NCI-H524 treated with DMSO at 0.1 percent for 48 hours (cell line): Measurements from ENCODE around the gene CNPY4.
A peak's percentile ranks its signal among the peaks of the same experiment; 100 is the strongest.

Experiments
- DNase-seq: peaks from one replicate; lab custom pipeline; 2025; lab: John Stamatoyannopoulos, UW

Gene CNPY4

DNA sequence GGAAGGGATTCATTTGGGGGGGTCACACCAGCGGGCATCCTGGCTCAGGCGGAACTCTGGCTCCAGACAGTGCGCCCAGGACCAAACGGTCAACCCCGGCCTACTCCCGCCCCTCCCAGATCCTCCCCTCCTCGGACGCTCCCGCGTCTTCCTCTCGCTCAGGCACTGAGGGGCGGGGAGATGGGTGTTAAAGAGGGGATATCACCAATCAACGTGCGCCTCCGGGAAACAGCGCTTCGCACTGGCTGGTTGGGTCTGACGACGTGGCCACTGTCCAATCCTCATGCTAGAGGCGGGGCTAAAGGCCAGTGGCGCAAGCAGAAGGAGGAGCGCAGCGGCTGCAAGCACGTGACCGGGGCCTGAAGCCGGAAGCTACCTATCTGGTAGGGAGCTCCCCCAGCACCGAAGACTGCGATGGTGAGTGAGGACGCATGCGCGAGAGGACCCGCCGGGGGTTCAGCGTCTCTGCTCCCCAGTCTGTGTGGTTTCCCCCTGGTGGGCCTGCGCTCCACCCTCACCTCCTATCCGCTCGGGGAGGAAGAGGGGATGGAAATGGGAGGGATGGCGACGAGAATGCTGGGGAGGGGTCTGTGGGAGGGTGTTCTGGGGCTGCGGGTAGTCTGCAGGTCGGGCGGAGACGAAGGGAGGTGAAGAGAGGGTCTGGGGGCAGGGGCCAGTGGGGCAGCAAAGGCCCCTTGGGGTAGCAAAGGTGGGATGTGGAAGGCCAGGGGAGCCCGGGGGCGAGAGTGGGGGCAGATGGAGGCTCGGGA lies 29.3 kb downstream of the CNPY4 start, which contains the start of gene LAMTOR4:
LAMTOR4 (plus strand) TSS at position 360 of the 770 bp plus-strand sequence; CDS start at position 415, 55 bp downstream.
- peak; percentile 94 for DNase-seq

DNA sequence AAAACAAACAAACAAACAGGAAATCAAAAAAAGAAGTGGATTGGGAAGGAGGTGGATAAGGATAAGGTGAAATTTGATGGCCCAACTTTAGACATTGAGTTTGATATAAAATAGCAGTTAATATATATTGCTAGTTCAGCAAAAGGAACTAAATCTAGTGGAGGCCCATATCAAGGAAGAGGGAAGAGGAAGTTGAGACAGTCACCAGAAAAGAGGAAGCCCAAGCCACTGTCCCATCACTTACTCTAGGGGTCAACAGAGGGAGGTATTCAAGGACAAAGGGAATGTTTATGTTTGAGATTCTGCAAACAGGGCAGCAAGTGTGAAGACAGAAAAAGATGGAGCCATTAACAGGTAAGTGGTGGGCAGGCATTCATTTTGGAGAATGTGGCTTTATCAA lies 33.0 kb downstream of the CNPY4 start:
- DNase-seq: no peak

DNA sequence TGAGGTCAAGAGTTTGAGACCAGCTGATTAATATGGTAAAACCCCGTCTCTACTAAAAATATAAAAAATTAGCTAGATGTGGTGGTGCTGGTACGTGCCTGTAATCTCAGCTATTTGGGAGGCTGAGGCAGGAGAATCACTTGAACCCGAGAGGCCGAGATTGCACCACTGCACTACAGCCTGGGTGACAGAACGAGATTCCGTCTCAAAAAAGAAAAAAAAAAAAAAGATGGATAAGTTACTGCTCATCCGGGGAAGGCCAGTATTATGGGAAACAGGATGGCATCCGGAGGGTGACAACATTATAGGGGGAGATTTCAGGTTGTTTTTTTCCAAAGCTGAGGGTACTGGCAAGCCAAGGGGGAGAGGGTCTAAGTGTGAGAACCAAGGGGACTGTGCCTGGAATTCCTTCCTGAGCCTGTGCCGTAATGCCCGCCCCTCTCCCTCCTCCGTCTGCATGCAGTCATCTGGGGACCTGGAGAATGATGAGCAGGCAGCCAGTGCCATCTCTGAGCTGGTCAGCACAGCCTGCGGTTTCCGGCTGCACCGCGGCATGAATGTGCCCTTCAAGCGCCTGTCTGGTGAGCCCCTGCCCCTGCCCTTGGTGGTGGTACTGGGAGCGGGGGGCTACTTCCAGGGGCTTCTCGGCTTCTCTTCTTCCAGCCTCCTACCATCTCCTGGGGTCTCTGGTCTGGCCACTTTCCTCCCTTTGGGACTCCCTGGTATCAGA lies 33.7 kb downstream of the CNPY4 start:
- DNase-seq: no peak

DNA sequence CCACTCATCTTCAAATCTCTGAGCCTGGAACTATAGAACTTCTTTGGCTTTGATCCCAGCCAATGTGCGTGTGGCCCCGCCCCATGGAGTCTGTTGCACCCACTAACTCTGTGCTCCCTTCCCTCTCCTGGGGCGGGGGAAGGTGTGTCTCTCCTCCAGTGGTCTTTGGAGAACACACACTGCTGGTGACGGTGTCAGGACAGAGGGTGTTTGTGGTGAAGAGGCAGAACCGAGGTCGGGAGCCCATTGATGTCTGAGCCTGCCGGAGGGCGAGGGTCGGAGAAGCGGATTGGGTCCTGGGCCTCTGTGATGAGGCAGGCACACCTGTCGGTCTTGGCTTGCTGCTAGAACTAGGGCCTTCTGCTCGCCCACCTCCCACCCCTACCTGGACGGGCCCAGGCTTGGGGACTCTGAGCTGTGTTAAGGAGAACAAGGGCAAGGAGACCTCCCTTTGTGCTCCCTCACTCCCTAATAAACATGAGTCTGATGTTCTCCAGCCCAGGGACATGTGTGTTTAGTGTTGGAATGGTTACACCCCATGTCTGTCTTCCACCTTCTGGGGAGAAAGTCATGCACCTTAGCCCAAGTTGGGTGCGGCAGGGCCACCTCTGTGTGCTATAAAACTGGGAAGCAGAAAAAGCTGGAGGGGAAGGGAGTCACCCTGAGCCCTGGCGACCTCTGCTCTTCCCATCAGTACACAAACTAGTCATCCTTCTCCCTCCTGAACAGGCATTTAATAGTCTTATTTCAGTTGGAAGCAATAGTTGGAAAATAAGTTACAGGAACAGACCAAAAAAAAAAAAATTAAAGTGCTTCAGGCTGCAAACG lies 34.5 kb downstream of the CNPY4 start:
- DNase-seq: no peak

DNA sequence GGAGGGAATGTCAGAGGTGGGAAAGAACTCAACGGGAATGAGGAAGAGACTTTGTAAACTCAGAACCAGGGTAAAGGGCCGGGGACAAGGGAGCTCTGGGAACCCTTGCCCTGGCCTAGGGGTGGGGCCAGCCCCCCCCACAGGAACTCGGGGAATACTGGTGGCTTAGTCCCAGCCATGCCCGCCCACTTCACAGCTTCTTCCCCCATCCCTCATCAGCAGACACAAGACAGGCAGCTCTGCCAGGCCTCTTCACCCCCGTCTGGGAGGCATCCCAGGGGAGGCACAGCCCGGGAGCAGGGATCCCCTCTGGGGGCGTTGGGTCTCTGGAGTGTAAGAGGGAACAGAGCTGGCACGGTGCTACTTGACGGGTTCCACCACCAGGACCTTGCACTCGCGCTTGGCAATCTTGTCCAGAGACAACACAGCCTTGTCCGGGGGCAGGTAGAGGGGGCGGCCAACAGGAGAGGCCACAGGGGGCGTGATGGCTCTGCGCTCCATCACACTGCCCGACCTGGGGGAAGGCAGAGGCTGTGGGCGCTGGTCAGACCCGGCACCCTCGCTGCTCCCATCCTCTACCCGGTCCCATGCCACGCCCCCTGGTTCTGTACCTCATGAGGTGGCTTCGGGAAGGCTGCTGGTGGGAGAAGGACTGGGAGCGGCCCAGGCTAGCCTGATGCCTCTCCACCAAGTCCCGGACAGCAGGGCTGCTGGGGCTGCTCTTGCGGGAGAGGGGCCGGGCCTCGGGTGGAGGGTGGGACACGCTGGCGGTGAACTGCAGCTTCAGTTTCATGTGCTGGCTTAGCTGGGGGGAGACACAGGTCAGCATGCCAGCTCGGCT lies 35.4 kb downstream of the CNPY4 start:
- no peak for DNase-seq

DNA sequence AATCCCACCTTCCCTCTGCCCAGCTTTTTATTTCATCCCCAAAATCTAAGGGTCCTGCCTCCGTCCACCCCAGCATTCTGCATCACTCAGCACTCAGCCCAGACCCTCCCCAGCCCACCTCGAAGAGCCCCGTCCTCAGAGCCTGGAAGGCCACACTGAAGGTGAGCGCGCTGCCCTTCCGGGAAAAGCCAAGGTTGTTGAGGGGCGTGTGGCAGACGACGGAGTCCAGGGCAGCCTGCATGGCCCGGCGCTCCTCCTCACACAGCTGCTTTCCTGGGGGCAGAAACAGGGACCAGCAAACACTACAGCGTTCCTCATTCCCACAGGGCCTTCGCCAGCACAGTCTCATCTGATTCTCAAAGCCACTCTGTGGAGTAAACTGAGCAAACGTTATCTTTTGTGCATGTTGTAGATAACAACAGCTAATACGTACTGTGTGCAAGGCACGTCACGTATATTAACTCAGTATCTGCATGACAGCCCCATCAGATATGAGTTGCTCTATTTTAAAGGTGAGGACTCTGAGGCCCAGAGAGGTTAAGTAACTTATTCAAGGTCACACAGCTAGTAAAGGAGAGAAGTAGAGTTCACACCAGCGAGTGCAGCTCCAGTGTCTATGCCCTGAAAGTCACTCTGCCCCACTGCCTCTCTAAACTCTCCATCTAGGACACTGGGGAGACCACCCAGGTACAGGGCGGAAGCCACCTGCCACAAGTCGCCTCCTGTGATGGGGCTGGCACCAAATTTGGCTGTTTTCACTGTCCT lies 36.3 kb downstream of the CNPY4 start:
- DNase-seq: no peak

DNA sequence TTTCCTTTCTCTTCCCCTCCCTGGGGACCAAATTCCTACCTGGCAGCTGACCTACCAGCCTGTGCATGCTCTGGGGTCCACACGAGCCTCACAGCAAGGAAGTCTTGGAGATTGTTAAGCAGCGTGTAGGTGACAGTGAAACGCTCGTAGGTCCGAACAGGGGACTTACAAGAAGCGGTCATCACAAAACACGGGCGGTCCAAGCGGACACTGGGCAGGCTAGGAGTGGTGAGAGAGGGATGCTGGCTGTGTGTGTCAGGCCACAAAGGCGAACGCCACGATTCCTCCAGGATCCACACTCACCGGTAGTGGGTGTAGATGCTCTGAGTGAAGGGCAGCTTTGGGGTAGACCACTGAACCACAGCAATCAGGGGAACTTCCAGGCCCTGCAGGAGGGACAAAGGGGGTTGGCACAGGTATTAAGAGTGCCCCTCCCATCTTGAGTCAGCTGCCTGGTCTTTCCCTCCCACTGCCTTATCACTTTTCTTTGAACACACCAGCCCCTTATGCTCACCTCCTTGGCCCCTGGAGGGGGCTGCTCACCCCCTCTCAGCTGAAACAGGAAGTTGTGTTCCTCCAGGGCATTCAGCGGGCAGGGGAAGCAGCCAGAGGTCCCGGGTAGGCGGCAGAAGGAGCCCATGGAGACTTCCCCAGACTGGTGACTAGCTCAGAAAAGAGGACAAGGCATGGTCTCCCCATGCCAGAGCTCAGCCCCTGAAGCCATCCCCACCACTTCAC lies 37.1 kb downstream of the CNPY4 start:
- DNase-seq: no peak

DNA sequence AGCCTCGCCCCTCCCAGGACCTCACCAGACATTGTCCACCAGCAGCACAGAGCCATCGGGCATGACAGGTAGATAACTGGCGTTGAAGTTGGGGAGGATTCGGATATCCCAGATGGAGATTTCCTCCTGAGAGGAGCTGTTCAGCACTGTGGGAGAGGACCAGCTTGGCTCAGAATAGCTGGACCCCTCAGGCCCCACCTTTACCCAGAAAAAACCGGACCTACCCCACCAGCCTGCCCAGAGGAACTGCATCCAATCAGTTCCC lies 37.6 kb downstream of the CNPY4 start:
- no peak for DNase-seq

DNA sequence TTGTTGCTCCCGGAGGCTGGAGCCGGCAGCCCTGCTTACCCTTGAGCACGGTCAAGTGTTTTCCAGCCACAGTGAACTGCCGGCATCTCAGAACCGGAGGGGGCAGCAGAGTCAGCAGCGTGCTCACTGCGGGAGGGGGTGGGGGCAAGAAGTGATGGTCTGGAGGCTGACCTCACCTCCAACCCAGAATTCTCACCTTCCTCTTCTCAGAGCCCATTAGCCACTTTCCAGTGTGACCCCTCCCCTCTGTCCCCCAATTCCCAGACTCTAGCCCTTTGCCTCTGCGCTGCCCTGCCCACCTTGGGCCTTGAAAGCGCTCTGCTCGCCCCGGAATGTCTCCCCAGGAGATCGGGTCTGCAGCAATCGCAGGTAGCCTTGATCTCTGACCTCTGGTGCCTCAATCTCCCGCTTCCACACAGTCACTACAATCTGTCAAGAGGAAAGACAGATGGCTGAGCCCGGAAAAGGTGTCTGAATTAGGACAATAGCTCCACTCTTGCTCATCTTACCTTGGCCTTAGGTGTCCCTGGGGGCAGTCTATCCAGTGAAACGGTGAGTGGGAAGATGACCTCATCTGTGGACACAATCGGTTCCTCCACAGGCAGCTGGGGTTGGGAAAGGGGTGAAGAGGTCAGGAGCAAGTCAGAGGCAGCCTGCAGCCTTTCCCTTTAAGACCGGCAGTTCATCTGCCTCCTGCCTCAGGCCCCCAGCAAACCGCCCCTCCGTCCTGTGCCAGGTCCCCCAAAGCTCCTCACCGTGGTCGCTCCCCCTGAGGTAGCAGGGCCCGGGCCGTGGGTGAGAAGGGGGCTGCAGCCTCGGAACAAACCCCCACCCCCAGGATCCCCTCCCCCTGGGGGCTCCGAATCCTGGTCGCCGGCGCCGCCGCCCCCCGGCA lies 38.1 kb downstream of the CNPY4 start:
- DNase-seq: no peak

DNA sequence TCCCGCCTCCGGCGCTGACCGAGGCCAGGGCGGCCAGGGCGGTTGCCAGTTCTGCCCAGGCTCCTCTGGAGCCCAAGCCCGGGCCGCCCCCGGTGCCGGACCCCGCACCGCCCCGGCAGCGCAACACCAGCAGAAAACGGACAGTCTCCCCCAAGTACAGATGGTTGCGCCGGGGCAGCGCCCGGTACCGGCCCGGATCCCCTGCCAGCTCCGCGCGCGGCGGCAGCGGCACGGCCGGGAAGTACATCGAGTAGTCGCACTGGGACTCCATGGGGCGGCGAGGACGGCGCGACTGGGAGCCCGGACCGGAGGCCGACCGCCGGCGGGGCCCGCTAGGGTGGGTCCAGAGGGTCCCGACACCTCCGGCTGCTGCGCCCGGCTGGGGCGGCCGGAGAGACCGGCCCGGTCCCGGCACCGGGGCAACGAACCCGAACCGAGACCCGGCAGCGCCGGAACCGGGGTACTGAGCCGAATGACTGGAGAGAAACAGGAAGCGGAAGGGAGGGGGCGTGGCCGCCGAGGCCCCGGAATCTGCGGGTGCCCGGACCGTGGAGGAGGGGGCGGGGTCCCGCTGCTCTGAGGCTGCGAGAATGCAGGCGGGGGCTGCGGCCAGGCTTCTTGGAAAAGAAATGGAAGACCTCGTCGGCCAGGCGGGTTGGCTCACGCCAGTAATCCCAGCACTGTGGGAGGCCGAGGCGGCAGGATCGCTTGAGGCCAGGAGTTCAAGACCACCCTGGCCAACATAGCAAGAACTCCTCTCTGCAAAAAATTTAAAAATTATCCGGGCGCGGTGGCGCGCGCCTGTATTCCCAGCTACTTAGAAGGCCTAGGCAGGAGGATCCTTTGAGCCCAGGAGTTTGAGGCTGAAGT lies 39.0 kb downstream of the CNPY4 start, which contains the start of gene TRAPPC14:
TRAPPC14 (minus strand) TSS at position 495 of the 870 bp plus-strand sequence; CDS start at position 271, 224 bp downstream.
- DNase-seq: no peak

DNA sequence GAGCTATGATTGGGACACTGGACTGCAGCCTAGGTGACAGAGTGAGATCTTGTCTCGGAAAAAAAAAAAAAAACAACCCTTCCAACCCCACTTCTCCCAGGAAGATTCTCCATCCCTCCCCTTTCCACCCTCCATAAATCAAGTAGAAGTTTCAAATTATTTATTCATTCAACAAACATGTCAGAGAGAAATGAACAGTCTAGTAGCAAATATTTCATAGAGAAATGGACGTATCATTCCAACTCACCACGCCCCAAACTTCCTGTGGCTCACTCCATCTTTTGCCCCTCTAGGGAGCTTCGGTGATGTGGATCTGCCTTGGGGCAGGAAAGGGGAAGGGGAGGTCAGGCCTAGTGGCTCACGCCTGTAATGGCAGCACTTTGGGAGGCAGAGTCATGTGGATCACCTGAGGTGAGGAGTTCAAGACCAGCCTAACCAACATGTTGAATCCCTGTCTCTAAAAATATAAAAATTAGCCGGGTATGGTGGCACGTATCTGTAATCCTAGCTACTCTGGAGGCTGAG lies 39.7 kb downstream of the CNPY4 start:
- DNase-seq: no peak

DNA sequence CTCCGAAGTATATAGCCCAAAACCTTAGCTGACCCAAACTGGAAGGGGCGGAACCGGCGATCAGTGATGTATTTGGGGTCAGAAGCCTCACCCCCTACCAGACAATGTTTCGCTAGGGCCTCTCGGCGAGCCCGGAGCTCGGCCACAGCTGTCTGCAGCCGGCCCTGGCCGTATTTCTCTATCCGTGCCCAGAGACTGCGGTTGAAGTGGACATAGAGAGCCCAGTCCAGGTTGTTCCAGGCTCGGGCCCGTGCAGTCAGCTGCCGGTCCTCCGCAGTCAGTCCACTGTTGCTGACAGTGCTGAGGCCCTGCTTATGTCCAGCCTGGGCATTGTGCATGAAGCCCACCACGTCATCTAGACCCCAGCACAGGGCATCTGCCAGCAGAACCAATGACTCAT lies 40.6 kb downstream of the CNPY4 start:
- no peak for DNase-seq

DNA sequence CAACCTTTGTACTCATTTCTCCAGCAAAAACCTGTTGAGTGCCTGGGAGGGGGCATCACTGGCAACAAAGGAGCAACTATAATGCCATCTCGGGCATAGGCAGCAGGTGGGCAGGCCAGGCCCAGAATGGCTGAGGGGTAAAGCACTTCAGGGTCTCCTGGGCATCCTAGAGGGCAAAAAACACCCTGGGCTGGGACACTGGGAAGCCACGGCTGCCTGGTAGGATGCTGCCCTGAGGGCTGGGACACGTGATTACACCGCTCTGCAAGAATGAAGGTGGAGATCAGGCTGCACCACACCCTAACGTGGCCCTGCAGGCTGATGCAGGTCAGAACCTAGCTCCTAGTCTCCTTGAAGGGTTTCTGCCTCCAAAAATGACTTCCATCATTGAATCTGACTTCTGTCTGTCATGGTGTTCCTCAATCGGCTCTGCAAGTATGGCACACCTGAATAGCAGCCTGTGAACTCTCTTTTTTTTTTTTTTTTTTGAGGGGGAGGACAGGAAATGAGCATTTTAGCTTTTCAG lies 43.6 kb downstream of the CNPY4 start:
- DNase-seq: no peak

DNA sequence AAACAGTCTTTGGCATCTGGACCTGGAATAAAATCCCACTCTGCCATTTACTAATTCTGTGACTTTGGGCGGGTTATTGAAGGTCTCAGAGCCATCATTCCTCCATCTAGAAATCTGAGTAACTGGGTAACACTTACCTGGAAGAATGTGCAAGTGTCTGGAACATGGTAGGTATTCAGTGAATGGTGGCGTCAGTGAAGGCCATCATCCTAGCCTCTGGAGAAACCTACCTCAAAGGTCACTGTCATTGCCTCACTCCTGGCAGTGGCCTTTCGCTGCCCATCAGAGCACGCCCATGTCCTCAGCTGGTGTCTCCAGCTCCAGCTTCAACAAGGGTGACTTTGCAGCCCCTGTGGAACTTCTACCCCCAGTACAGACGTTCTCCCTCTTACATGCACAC lies 44.4 kb downstream of the CNPY4 start:
- DNase-seq: no peak

DNA sequence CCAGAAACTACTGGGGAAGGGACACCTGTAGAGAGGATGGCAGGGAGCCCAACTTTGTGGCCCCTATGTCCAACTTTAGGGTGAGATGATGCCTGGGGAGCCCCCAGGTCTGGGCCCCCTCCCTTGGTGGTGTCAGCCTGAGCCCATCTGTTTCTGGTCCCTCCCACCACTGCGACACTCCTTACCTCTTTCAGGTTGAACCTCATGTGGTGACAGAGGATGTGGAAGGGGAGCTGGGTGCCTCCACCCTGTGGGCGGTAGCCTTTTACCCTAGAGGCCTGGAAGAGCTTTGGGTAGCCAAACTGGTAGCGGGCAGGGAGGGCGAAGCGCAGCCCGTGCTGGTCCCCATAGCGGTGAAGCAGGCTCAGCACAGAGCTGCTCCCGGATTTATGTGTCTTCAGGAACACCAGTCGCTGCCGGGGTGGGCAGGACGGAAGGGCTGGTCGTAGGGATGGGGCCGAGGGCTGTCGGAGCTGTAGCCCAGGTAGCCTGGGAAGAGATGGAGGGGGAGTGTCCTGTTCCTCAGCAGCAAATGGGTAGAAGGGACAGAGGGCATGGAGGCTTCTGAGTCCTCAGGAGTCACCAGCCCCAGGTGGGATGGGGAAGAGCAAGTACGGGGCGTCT lies 47.0 kb downstream of the CNPY4 start:
- no peak for DNase-seq

DNA sequence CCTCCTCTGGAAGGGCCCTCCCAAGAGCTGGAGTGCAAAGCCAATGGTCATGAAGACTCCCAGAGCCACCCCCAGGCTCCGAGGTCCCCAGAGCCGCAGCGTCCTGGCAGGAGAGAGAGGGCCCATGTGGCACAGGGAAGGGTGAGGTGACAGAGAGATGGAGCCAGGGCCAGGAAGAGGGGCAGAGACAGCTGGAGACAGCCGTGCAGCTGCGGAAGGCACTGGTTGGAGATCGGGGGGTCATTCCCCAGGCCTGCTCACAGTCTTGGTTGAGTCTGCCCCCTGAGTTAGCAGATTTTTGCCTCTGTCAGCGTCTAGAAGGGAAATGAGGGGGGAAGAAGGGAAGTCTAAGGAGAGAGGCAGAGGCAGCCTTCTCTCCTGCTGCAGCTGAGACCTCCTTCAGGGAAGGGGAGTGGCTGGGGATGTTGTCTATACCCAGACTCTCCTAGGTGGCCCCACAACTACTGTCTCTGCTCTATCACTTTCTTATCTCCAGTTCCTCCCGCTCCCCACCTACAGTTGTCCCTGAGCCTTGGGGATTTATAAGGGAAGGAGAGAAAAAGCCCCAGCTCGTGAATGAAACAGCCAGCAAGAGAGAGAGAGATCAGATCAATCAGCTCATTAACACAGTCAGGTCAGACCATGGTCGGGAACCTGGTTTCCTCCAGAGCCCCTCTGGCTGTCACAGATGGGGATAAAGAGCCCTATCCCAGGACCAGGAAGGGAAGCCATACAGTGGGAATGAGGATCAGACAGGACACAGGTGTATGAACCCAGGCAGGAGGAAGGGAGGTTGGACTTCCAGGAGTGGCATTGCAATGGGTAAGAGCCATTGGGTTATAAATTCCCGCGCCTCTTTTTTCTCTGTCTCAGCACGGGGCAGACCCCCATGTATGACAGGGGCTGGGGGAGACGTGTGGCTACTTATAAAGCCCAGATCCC lies 47.8 kb downstream of the CNPY4 start:
- no peak for DNase-seq
